HG02571 (cell line): Measurements from ENCODE around the gene SPATA24.

Experiments
- ATAC-seq: cut with Tn5 transposase; IDR thresholded peaks from one replicate; pipeline ENCODE4 v1.9.1; 2021; ENCODE audit warnings: mild to moderate bottlenecking, moderate library complexity; ENCODE audit not compliant: unreplicated experiment

SPATA24 gene

GRCh38 chr5:139383993-139384590 is 19.8 kb downstream of the SPATA24 start:
- no peak for ATAC-seq

- no peak for ATAC-seq
Observed at GRCh38 chr5:139383275-139383992, 20.5 kb downstream of the SPATA24 start, which contains the start of gene SLC23A1. Gene SLC23A1, minus strand, starts transcription at chr5:139383297. Its CDS starts 44 bp downstream, at chr5:139383253.

GRCh38 chr5:139382807-139383206 is 21.1 kb downstream of the SPATA24 start:
- ATAC-seq: no peak

- ATAC-seq: no peak
Observed at GRCh38 chr5:139381837-139382761, 21.8 kb downstream of the SPATA24 start.

GRCh38 chr5:139379626-139380449 is 24.1 kb downstream of the SPATA24 start:
- ATAC-seq: no peak

- no peak for ATAC-seq
Observed at GRCh38 chr5:139378941-139379361, 24.9 kb downstream of the SPATA24 start.

- no peak for ATAC-seq
Observed at GRCh38 chr5:139378101-139378825, 25.6 kb downstream of the SPATA24 start.

GRCh38 chr5:139377226-139377625 is 26.7 kb downstream of the SPATA24 start:
- no peak for ATAC-seq

GRCh38 chr5:139376364-139376763 is 27.5 kb downstream of the SPATA24 start:
- no peak for ATAC-seq

- ATAC-seq: no peak
Observed at GRCh38 chr5:139374909-139375308, 29.0 kb downstream of the SPATA24 start.

- ATAC-seq: no peak
Observed at GRCh38 chr5:139371482-139372435, 32.1 kb downstream of the SPATA24 start.

- ATAC-seq: no peak
Observed at GRCh38 chr5:139369181-139369580, 34.7 kb downstream of the SPATA24 start.

- no peak for ATAC-seq
Observed at GRCh38 chr5:139368613-139369012, 35.3 kb downstream of the SPATA24 start.

- no peak for ATAC-seq
Observed at GRCh38 chr5:139364466-139364865, 39.4 kb downstream of the SPATA24 start.

GRCh38 chr5:139363937-139364336 is 40.0 kb downstream of the SPATA24 start:
- ATAC-seq: no peak

GRCh38 chr5:139361835-139362429 is 42.0 kb downstream of the SPATA24 start:
- no peak for ATAC-seq

GRCh38 chr5:139360384-139360783 is 43.5 kb downstream of the SPATA24 start:
- ATAC-seq: no peak

GRCh38 chr5:139358064-139358463 is 45.8 kb downstream of the SPATA24 start:
- ATAC-seq: no peak
